HEK293 (cell line): Measurements from ENCODE around the gene SPOCK1.
A peak's percentile ranks its signal among the peaks of the same experiment; 100 is the strongest.

Experiments
- CTCF ChIA-PET: fragments of 350-600 bp; formaldehyde crosslinking; extraction: SDS; loops from one replicate; lab custom pipeline; 2021; ENCODE audit warnings: antibody characterized with exemption; lab: Yijun Ruan, JAX
- POLR2A ChIA-PET: fragments of 300-600 bp; formaldehyde crosslinking; extraction: SDS; loops from one replicate; lab custom pipeline; 2020; ENCODE audit warnings: antibody characterized with exemption, inconsistent platforms; lab: Yijun Ruan, JAX
- H3K27ac ChIP-seq: fragments of 200-500 bp; sonication (Bioruptor generic); 2 replicates; pipeline ENCODE4 v1.5.1; 2014; ENCODE audit warnings: low read depth, low read length, control low read depth, inconsistent platforms; ENCODE audit errors: extremely low read depth
- H3K36me3 ChIP-seq, 2 experiments: fragments of 200-500 bp in 1 of 2; sonication (Bioruptor generic) in 1 of 2; 1 replicate in 1 of 2; 2 replicates in 1 of 2; pipeline ENCODE4 v1.5.1; 2014 to 2017; ENCODE audit warnings: inconsistent platforms in 2 of 2, low read length in 2 of 2; ENCODE audit not compliant: control insufficient read depth in 2 of 2, insufficient read depth in 1 of 2
- H3K4me1 ChIP-seq: fragments of 200-500 bp; sonication (Bioruptor generic); 2 replicates; pipeline ENCODE4 v1.5.1; 2014; ENCODE audit warnings: mild to moderate bottlenecking, low read length, inconsistent platforms; ENCODE audit not compliant: control insufficient read depth, insufficient read depth
- H3K4me3 ChIP-seq: 2 replicates; pipeline ENCODE4 v1.5.1; 2011; ENCODE audit warnings: low read depth, mild to moderate bottlenecking, control low read depth, low read length, moderate library complexity
- H3K9me3 ChIP-seq: fragments of 200-500 bp; sonication (Bioruptor generic); 2 replicates; pipeline ENCODE4 v1.5.1; 2014; ENCODE audit warnings: low read depth, low read length, inconsistent platforms; ENCODE audit not compliant: control insufficient read depth, insufficient read depth
- IKZF3 ChIP-seq: fragments of 450-650 bp; IDR thresholded peaks from 2 replicates; pipeline ENCODE4 v1.5.0; 2018; ENCODE audit warnings: missing biosample characterization, mild to moderate bottlenecking, missing genetic modification characterization, moderate library complexity
- SP3 ChIP-seq: fragments of 450-650 bp; formaldehyde crosslinking; IDR thresholded peaks from 2 replicates; pipeline ENCODE4 v1.5.1; 2016; ENCODE audit warnings: missing biosample characterization, missing genetic modification characterization
- ZFP37 ChIP-seq: fragments of 450-650 bp; formaldehyde crosslinking; IDR thresholded peaks from 2 replicates; pipeline ENCODE4 v1.5.1; 2016; ENCODE audit warnings: missing biosample characterization, missing genetic modification characterization
- ZIC2 ChIP-seq: fragments of 450-650 bp; formaldehyde crosslinking; IDR thresholded peaks from 2 replicates; pipeline ENCODE4 v1.5.1; 2016; ENCODE audit warnings: missing biosample characterization, missing genetic modification characterization
- ZNF155 ChIP-seq: fragments of 450-650 bp; formaldehyde crosslinking; IDR thresholded peaks from 2 replicates; pipeline ENCODE4 v1.5.1; 2016; ENCODE audit warnings: missing biosample characterization, missing genetic modification characterization
- ZNF2 ChIP-seq: fragments of 450-650 bp; formaldehyde crosslinking; IDR thresholded peaks from 2 replicates; pipeline ENCODE4 v1.5.1; 2016; ENCODE audit warnings: missing biosample characterization, missing genetic modification characterization
- ZNF239 ChIP-seq: fragments of 450-650 bp; formaldehyde crosslinking; IDR thresholded peaks from 2 replicates; pipeline ENCODE4 v1.5.1; 2016; ENCODE audit warnings: missing biosample characterization, missing genetic modification characterization
- ZNF280D ChIP-seq: fragments of 450-650 bp; formaldehyde crosslinking; IDR thresholded peaks from 2 replicates; pipeline ENCODE4 v1.5.1; 2016; ENCODE audit warnings: missing biosample characterization, missing genetic modification characterization
- ZNF549 ChIP-seq: fragments of 450-650 bp; IDR thresholded peaks from 2 replicates; pipeline ENCODE4 v1.5.1; 2018; ENCODE audit warnings: missing biosample characterization, missing genetic modification characterization, mild to moderate bottlenecking, inconsistent platforms, moderate library complexity
- ZNF555 ChIP-seq: fragments of 450-650 bp; formaldehyde crosslinking; conservative IDR thresholded peaks from 2 replicates; pipeline ENCODE4 v1.5.1; 2017; ENCODE audit warnings: missing biosample characterization, mild to moderate bottlenecking, missing genetic modification characterization, inconsistent platforms
- ZNF621 ChIP-seq: fragments of 450-650 bp; formaldehyde crosslinking; IDR thresholded peaks from 2 replicates; pipeline ENCODE4 v1.5.1; 2017; ENCODE audit warnings: missing biosample characterization, missing genetic modification characterization
- ZNF701 ChIP-seq: fragments of 450-650 bp; formaldehyde crosslinking; IDR thresholded peaks from 2 replicates; pipeline ENCODE4 v1.5.1; 2016; ENCODE audit warnings: missing biosample characterization, missing genetic modification characterization
- ZSCAN18 ChIP-seq: fragments of 450-650 bp; formaldehyde crosslinking; IDR thresholded peaks from 2 replicates; pipeline ENCODE4 v1.5.1; 2016; ENCODE audit warnings: missing biosample characterization, missing genetic modification characterization
- TF ChIP-seq, protein P1 (sequence below): fragments of 450-650 bp; formaldehyde crosslinking; IDR thresholded peaks from 2 replicates; pipeline ENCODE4 v1.5.1; 2016; ENCODE audit warnings: missing biosample characterization, missing genetic modification characterization, borderline replicate concordance
- TF ChIP-seq, protein P2 (sequence below): fragments of 450-650 bp; formaldehyde crosslinking; IDR thresholded peaks from 2 replicates; pipeline ENCODE4 v1.5.1; 2016; ENCODE audit warnings: missing biosample characterization, missing genetic modification characterization
- TF ChIP-seq, protein P3 (sequence below): fragments of 450-650 bp; formaldehyde crosslinking; IDR thresholded peaks from 2 replicates; pipeline ENCODE4 v1.5.1; 2017; ENCODE audit warnings: missing biosample characterization, missing genetic modification characterization

SPOCK1 gene

GRCh38 chr5:137036640-137037039, 462.5 kb downstream of the SPOCK1 start (continued):
- no peak for TF ChIP-seq ZNF555
- no peak for TF ChIP-seq SP3
- TF ChIP-seq ZNF239 (tag by site-specific recombination): no peak
- TF ChIP-seq IKZF3: no peak
- no peak for TF ChIP-seq ZNF155 (tag by site-specific recombination)
- TF ChIP-seq ZSCAN18 (tag by site-specific recombination): no peak
- TF ChIP-seq ZNF2 (tag by site-specific recombination): no peak
- TF ChIP-seq ZIC2 (tag by site-specific recombination): peak; percentile 58

- Histone ChIP-seq H3K4me3 (no peak overlapping the region), H3K27ac (no peak overlapping the region), H3K4me1 (no peaks in the 10 kb centered on the region), H3K36me3 (no peaks in the 10 kb centered on the region), H3K9me3 (no peaks in the 10 kb centered on the region)
- TF ChIP-seq ZNF549 (tag by site-specific recombination): no peak
- TF ChIP-seq ZFP37: no peak
- TF ChIP-seq, protein P1, sequence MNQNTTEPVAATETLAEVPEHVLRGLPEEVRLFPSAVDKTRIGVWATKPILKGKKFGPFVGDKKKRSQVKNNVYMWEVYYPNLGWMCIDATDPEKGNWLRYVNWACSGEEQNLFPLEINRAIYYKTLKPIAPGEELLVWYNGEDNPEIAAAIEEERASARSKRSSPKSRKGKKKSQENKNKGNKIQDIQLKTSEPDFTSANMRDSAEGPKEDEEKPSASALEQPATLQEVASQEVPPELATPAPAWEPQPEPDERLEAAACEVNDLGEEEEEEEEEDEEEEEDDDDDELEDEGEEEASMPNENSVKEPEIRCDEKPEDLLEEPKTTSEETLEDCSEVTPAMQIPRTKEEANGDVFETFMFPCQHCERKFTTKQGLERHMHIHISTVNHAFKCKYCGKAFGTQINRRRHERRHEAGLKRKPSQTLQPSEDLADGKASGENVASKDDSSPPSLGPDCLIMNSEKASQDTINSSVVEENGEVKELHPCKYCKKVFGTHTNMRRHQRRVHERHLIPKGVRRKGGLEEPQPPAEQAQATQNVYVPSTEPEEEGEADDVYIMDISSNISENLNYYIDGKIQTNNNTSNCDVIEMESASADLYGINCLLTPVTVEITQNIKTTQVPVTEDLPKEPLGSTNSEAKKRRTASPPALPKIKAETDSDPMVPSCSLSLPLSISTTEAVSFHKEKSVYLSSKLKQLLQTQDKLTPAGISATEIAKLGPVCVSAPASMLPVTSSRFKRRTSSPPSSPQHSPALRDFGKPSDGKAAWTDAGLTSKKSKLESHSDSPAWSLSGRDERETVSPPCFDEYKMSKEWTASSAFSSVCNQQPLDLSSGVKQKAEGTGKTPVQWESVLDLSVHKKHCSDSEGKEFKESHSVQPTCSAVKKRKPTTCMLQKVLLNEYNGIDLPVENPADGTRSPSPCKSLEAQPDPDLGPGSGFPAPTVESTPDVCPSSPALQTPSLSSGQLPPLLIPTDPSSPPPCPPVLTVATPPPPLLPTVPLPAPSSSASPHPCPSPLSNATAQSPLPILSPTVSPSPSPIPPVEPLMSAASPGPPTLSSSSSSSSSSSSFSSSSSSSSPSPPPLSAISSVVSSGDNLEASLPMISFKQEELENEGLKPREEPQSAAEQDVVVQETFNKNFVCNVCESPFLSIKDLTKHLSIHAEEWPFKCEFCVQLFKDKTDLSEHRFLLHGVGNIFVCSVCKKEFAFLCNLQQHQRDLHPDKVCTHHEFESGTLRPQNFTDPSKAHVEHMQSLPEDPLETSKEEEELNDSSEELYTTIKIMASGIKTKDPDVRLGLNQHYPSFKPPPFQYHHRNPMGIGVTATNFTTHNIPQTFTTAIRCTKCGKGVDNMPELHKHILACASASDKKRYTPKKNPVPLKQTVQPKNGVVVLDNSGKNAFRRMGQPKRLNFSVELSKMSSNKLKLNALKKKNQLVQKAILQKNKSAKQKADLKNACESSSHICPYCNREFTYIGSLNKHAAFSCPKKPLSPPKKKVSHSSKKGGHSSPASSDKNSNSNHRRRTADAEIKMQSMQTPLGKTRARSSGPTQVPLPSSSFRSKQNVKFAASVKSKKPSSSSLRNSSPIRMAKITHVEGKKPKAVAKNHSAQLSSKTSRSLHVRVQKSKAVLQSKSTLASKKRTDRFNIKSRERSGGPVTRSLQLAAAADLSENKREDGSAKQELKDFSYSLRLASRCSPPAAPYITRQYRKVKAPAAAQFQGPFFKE (tag by site-specific recombination): no peak
- TF ChIP-seq, protein P2, sequence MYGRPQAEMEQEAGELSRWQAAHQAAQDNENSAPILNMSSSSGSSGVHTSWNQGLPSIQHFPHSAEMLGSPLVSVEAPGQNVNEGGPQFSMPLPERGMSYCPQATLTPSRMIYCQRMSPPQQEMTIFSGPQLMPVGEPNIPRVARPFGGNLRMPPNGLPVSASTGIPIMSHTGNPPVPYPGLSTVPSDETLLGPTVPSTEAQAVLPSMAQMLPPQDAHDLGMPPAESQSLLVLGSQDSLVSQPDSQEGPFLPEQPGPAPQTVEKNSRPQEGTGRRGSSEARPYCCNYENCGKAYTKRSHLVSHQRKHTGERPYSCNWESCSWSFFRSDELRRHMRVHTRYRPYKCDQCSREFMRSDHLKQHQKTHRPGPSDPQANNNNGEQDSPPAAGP (tag by site-specific recombination): 0 out of 2 replicates have a peak, but pooled peaks have one; percentile 33
- no peak for TF ChIP-seq ZNF280D (tag by site-specific recombination)
- TF ChIP-seq ZNF701: no peak
- TF ChIP-seq ZNF621 (tag by site-specific recombination): no peak
- TF ChIP-seq, protein P3, sequence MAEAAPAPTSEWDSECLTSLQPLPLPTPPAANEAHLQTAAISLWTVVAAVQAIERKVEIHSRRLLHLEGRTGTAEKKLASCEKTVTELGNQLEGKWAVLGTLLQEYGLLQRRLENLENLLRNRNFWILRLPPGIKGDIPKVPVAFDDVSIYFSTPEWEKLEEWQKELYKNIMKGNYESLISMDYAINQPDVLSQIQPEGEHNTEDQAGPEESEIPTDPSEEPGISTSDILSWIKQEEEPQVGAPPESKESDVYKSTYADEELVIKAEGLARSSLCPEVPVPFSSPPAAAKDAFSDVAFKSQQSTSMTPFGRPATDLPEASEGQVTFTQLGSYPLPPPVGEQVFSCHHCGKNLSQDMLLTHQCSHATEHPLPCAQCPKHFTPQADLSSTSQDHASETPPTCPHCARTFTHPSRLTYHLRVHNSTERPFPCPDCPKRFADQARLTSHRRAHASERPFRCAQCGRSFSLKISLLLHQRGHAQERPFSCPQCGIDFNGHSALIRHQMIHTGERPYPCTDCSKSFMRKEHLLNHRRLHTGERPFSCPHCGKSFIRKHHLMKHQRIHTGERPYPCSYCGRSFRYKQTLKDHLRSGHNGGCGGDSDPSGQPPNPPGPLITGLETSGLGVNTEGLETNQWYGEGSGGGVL: no peak
- CTCF ChIA-PET: no interaction called here
- POLR2A ChIA-PET: no interaction called here
Measured at GRCh38 chr5:137035480-137035878, 463.6 kb downstream of the SPOCK1 start.
